DMS153 treated with DMSO at 0.1 percent for 48 hours (cell line): ENCODE measurements around the gene SERTM1.
A peak's percentile ranks its signal among the peaks of the same experiment; 100 is the strongest.

Source experiments
- DNase-seq: peaks from one replicate; lab custom pipeline; 2025; ENCODE audit not compliant: unreplicated experiment; lab: John Stamatoyannopoulos, UW

Gene SERTM1

GRCh38 chr13:36710396-36710795 is 36.6 kb downstream of the SERTM1 start:
- no peak for DNase-seq

- no peak for DNase-seq
Measured at GRCh38 chr13:36712290-36712689, 38.5 kb downstream of the SERTM1 start.

GRCh38 chr13:36712770-36713169 is 39.0 kb downstream of the SERTM1 start:
- DNase-seq, result no peak

GRCh38 chr13:36713887-36714286 is 40.1 kb downstream of the SERTM1 start:
- DNase-seq, result no peak

GRCh38 chr13:36715841-36716240 is 42.0 kb downstream of the SERTM1 start:
- no peak for DNase-seq

GRCh38 chr13:36717017-36717416 is 43.2 kb downstream of the SERTM1 start:
- DNase-seq, result no peak

GRCh38 chr13:36717966-36718545 is 44.2 kb downstream of the SERTM1 start:
- DNase-seq, result no peak

- DNase-seq, result no peak
Measured at GRCh38 chr13:36718686-36719085, 44.9 kb downstream of the SERTM1 start.

- no peak for DNase-seq
Measured at GRCh38 chr13:36724141-36724540, 50.3 kb downstream of the SERTM1 start.

- DNase-seq, result no peak
Measured at GRCh38 chr13:36725936-36726335, 52.1 kb downstream of the SERTM1 start.

GRCh38 chr13:36728006-36728405 is 54.2 kb downstream of the SERTM1 start:
- no peak for DNase-seq

- peak; percentile 83 for DNase-seq
Measured at GRCh38 chr13:36736119-36736726, 62.4 kb downstream of the SERTM1 start.

GRCh38 chr13:36737524-36738083 is 63.8 kb downstream of the SERTM1 start:
- DNase-seq, result no peak

- no peak for DNase-seq
Measured at GRCh38 chr13:36745436-36745835, 71.6 kb downstream of the SERTM1 start.

GRCh38 chr13:36746051-36746450 is 72.2 kb downstream of the SERTM1 start:
- DNase-seq, result no peak
